Measurements from ENCODE around the gene SLC36A3.
"Not testable (repeated sequence)": the region's sequence is repeated elsewhere in the genome, so short reads cannot be mapped to it uniquely, and the experiment has no call there.

- TF ChIP-seq CTCF, POLR2A (IDR thresholded peaks at IDR 0.05): not testable (repeated sequence)
Observed at GRCh38 chr5:151309266-151309665, 5.7 kb upstream of the SLC36A3 start.
